NCI-H2196 (cell line): ENCODE results near the gene ITGB8.

Experiments used
- DNase-seq: peaks from one replicate; lab custom pipeline; 2025; ENCODE audit not compliant: unreplicated experiment; lab: John Stamatoyannopoulos, UW

Gene ITGB8

DNA sequence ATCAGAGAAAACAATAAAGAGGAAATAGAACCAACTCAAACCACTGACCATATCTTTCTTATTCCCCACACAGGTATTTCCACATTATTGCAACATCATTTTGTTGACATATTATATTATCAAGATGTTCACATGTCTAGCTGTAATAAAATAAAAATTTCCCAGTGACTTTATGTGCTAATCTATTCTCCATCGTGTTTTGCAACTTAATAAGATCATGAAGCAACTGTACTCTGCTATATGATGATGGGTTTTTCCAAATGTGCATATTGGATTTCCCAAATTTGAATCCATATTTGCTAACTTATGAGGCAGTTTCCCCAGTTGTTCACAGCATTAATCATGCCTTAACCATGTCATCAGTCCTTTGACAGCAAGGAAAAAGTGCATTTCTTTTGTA is 127.8 kb downstream of the ITGB8 start:
- DNase-seq, result no peak

DNA sequence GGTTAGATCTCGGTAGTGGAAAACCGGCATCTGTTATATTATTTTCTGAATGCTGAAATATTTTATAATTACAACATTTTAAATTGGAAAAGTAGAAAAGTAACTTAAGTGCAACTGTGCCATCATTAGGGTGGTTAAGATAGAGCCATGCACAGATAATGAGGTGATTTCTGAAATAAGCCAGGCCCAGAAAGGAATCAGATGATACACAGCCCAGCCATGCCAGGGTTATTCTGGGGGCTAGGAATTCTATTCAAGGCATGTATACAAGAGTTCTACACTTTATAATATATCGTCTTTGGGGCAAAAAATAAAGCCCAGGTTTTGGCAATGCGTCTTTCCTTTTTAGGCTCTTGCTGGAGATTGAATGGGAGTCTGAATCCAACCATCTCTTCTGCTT is 128.7 kb downstream of the ITGB8 start:
- no peak for DNase-seq

DNA sequence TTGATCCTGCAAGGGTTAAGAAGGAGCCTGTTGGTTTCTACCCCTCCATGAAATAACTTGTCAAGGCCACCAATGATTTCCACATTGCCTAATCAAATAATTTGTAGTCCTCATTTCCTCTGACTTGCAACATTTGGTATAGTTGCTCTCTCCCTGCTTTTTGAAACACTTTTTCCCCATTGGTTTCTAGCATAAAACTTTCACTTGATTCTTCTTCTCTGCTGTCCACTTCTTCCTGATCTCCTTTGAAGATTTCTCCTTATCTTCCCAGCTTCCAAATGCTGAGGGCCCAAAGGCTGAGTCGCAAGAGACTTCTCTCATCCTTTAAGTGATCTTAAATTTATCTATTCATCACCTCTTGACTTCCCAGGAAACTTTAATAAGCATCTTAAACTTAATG is 134.2 kb downstream of the ITGB8 start:
- no peak for DNase-seq
